Measurements from ENCODE around the gene EIF4E. TPM values are rescaled to one million over a fixed set of nuclear protein-coding genes. Genes with fewer than 3 reads are reported as not detected.

EIF4E gene
- total and polyA plus RNA-seq, 7 donors, result 37.1 to 94.7 (median 62.5) TPM

DNA sequence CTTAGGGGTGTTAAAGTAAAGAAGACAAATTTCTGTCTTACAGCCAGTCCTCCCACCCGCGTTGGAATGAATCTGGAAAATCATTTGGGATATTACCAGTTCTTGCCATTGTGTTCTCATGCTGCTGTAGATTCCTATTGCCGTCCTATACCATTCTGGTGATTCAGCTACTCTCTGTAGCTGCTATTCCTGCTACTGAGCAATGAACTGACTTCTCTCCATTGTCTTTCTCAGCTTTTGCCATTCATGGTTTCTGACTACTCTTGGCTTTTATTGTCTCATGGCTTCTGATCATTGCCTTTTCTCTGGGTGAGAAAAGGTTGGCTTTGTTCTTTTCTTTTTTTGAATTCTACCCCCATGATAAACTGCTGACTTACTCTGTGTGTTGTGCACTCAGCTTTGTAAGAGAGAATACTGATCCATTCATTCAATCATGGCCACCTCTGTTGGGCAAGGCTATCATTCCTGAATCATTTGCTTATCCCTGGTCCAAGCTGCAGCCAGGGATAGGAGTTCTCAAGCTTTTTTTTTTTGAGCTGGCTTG, 38.9 kb upstream of the EIF4E start:
- Histone ChIP-seq H3K27ac (no peak overlapping the region), H3K4me3 (no peak overlapping the region), H3K9me3 (no peaks in the 10 kb centered on the region), H3K4me1 (no peaks in the 10 kb centered on the region), H3K27me3 (ENCODE audit: insufficient read depth in 3 of 3, low read length in 2 of 3) (no peaks in the 10 kb centered on the region), H3K36me3 (ENCODE audit: insufficient read depth in 1 of 2, low read depth in 1 of 2) (no peaks in the 10 kb centered on the region)
- DNase-seq, result no peak
- WGBS, 3 donors, result 75 to 89% (median 83%) methylated on average over 3 of the region's 3 CpGs
- no peak for ATAC-seq
- TF ChIP-seq, protein P1, sequence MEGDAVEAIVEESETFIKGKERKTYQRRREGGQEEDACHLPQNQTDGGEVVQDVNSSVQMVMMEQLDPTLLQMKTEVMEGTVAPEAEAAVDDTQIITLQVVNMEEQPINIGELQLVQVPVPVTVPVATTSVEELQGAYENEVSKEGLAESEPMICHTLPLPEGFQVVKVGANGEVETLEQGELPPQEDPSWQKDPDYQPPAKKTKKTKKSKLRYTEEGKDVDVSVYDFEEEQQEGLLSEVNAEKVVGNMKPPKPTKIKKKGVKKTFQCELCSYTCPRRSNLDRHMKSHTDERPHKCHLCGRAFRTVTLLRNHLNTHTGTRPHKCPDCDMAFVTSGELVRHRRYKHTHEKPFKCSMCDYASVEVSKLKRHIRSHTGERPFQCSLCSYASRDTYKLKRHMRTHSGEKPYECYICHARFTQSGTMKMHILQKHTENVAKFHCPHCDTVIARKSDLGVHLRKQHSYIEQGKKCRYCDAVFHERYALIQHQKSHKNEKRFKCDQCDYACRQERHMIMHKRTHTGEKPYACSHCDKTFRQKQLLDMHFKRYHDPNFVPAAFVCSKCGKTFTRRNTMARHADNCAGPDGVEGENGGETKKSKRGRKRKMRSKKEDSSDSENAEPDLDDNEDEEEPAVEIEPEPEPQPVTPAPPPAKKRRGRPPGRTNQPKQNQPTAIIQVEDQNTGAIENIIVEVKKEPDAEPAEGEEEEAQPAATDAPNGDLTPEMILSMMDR (IDR thresholded peaks at IDR 0.05), result no peak
- intact Hi-C loops (cut with DNase I), result no loop called here

DNA sequence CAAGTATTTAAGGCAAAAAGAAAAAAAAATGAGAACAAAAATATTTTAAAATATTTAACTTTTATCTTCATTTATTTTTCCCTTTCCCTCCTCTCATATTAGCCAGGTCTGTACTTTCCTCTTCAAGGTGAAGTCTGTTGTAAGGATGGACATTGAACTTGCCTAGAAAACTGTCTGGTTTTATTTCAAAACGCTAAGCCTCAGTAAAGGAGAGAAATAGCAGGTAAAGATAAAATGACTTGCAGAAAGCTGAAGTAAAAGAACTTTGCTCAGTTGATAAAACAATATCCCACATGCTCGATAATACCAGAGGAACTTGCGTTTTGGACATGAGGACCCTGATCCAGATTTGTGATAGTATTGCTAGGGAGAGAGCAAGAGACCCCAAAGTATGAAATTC, 38.0 kb upstream of the EIF4E start:
- H3K4me1 ChIP-seq, result no peaks in the 10 kb centered on the region
- intact Hi-C loops (cut with DNase I), result no loop called here
- ATAC-seq (no peak), DNase-seq (no peak)
- no peak overlapping the region for H3K27ac ChIP-seq
- no peak overlapping the region for H3K4me3 ChIP-seq
- 91 to 98% (median 92%) methylated on average over 3 of the region's 3 CpGs for WGBS, 3 donors
- H3K36me3 ChIP-seq (ENCODE audit: insufficient read depth in 1 of 2, low read depth in 1 of 2), result no peaks in the 10 kb centered on the region
- no peaks in the 10 kb centered on the region for H3K9me3 ChIP-seq
- TF ChIP-seq, protein P1 (IDR thresholded peaks at IDR 0.05), result no peak
- no peaks in the 10 kb centered on the region for H3K27me3 ChIP-seq (ENCODE audit: insufficient read depth in 3 of 3, low read length in 2 of 3)

- H3K4me3 ChIP-seq, result no peak overlapping the region
- H3K36me3 ChIP-seq (ENCODE audit: insufficient read depth in 1 of 2, low read depth in 1 of 2), result no peaks in the 10 kb centered on the region
- intact Hi-C loops (cut with DNase I), result no loop called here
- no peaks in the 10 kb centered on the region for H3K27me3 ChIP-seq (ENCODE audit: insufficient read depth in 3 of 3, low read length in 2 of 3)
- no peaks in the 10 kb centered on the region for H3K4me1 ChIP-seq
- H3K9me3 ChIP-seq, result no peaks in the 10 kb centered on the region
- ATAC-seq (no peak), DNase-seq (no peak)
- H3K27ac ChIP-seq, result no peak overlapping the region
- WGBS, 3 donors, result 72 to 76% (median 74%) methylated on average over 5 of the region's 5 CpGs
- TF ChIP-seq, protein P1 (IDR thresholded peaks at IDR 0.05), result no peak
Measured at GRCh38 chr4:98963538-98964433, 34.9 kb upstream of the EIF4E start.

GRCh38 chr4:98961770-98962169, 32.8 kb upstream of the EIF4E start:
- ATAC-seq, result no peak
- TF ChIP-seq, protein P1 (IDR thresholded peaks at IDR 0.05), result no peak
- H3K4me1 ChIP-seq, result no peaks in the 10 kb centered on the region
- H3K9me3 ChIP-seq, result no peaks in the 10 kb centered on the region
- no peaks in the 10 kb centered on the region for H3K27me3 ChIP-seq (ENCODE audit: insufficient read depth in 3 of 3, low read length in 2 of 3)
- no peaks in the 10 kb centered on the region for H3K36me3 ChIP-seq (ENCODE audit: insufficient read depth in 1 of 2, low read depth in 1 of 2)
- DNase-seq, result no peak
- H3K4me3 ChIP-seq, result no peak overlapping the region
- intact Hi-C loops (cut with DNase I), result no loop called here
- WGBS, 3 donors, result 91 to 94% (median 91%) methylated on average over 2 of the region's 2 CpGs
- H3K27ac ChIP-seq, result no peak overlapping the region

Data from psoas muscle (tissue), 8 donors.